Osteocyte (in vitro differentiated cells): ENCODE results near the gene PKIB. TPM values are rescaled to one million over a fixed set of nuclear protein-coding genes. Genes with fewer than 3 reads are reported as not detected.
"Not testable (repeated sequence)": the region's sequence is repeated elsewhere in the genome, so short reads cannot be mapped to it uniquely, and the experiment has no call there.

ENCODE experiments used
- DNase-seq: peaks from one replicate; pipeline ENCODE4 v3.0.0; 2021; ENCODE audit warnings: mixed read lengths; ENCODE audit not compliant: unreplicated experiment; ENCODE audit errors: extremely low spot score
- H3K27ac Mint-ChIP-seq: one replicate; pipeline ENCODE4 v1.8.0; 2021; ENCODE audit warnings: mild to moderate bottlenecking, mixed read lengths; ENCODE audit not compliant: unreplicated experiment
- H3K27me3 Mint-ChIP-seq: one replicate; pipeline ENCODE4 v1.8.0; 2021; ENCODE audit warnings: mixed read lengths; ENCODE audit not compliant: unreplicated experiment
- H3K36me3 Mint-ChIP-seq: one replicate; pipeline ENCODE4 v1.8.0; 2021; ENCODE audit warnings: mixed read lengths; ENCODE audit not compliant: unreplicated experiment
- H3K4me1 Mint-ChIP-seq: one replicate; pipeline ENCODE4 v1.8.0; 2021; ENCODE audit warnings: mixed read lengths; ENCODE audit not compliant: unreplicated experiment
- H3K4me3 Mint-ChIP-seq: one replicate; pipeline ENCODE4 v1.8.0; 2021; ENCODE audit warnings: mild to moderate bottlenecking, moderate library complexity, mixed read lengths; ENCODE audit not compliant: unreplicated experiment
- H3K9me3 Mint-ChIP-seq: one replicate; pipeline ENCODE4 v1.8.0; 2021; ENCODE audit warnings: mixed read lengths; ENCODE audit not compliant: unreplicated experiment
- CTCF ChIP-seq: fragments of 200-600 bp; sonication (generic); IDR thresholded peaks from 2 replicates; pipeline ENCODE4 v1.5.0; 2021; ENCODE audit warnings: antibody characterized with exemption, mild to moderate bottlenecking, moderate library complexity
- total RNA-seq: library from RNA; stranded (reverse); gene quantifications from 2 replicates; pipeline ENCODE4 v1.2.1, GENCODE V29; 2021

Gene PKIB
- total RNA-seq, 1 donor from 2014 or later: 35.0 TPM

- peaks cover 4% of the 10 kb centered on the region for H3K9me3 Mint-ChIP-seq
- peaks cover 16% of the 10 kb centered on the region for H3K36me3 Mint-ChIP-seq
- no peaks in the 10 kb centered on the region for H3K27me3 Mint-ChIP-seq
- no peak for DNase-seq
- TF ChIP-seq CTCF: no peak
- H3K4me3 Mint-ChIP-seq: no peak overlapping the region
- H3K4me1 Mint-ChIP-seq: peaks cover 7% of the 10 kb centered on the region
- no peak overlapping the region for H3K27ac Mint-ChIP-seq
Observed at GRCh38 chr6:122641819-122642218, 31.6 kb downstream of the PKIB start.

- H3K36me3 Mint-ChIP-seq: peaks cover 14% of the 10 kb centered on the region
- not testable (repeated sequence) for H3K4me3 Mint-ChIP-seq, DNase-seq, H3K27me3 Mint-ChIP-seq, H3K4me1 Mint-ChIP-seq, H3K9me3 Mint-ChIP-seq, H3K27ac Mint-ChIP-seq
Observed at GRCh38 chr6:122642604-122643003, 32.4 kb downstream of the PKIB start.

GRCh38 chr6:122645256-122645655 is 35.1 kb downstream of the PKIB start:
- no peak overlapping the region for H3K27ac Mint-ChIP-seq
- no peak for TF ChIP-seq CTCF
- peaks cover 2% of the 10 kb centered on the region for H3K36me3 Mint-ChIP-seq
- H3K9me3 Mint-ChIP-seq: peaks cover 3% of the 10 kb centered on the region
- DNase-seq: no peak
- H3K4me1 Mint-ChIP-seq: peaks cover 11% of the 10 kb centered on the region
- no peak overlapping the region for H3K4me3 Mint-ChIP-seq
- H3K27me3 Mint-ChIP-seq: no peaks in the 10 kb centered on the region

- Mint-ChIP-seq H3K9me3 (peaks cover 3% of the 10 kb centered on the region), H3K36me3 (no peaks in the 10 kb centered on the region), H3K27ac (no peak overlapping the region), H3K27me3 (no peaks in the 10 kb centered on the region), H3K4me3 (no peak overlapping the region), H3K4me1 (peaks cover 22% of the 10 kb centered on the region)
- DNase-seq: no peak
- no peak for TF ChIP-seq CTCF
Observed at GRCh38 chr6:122647765-122648164, 37.6 kb downstream of the PKIB start.

GRCh38 chr6:122648726-122649125 is 38.5 kb downstream of the PKIB start:
- peaks cover 3% of the 10 kb centered on the region for H3K9me3 Mint-ChIP-seq
- DNase-seq: no peak
- H3K4me3 Mint-ChIP-seq: no peak overlapping the region
- no peaks in the 10 kb centered on the region for H3K27me3 Mint-ChIP-seq
- no peak for TF ChIP-seq CTCF
- H3K36me3 Mint-ChIP-seq: no peaks in the 10 kb centered on the region
- H3K27ac Mint-ChIP-seq: no peak overlapping the region
- peaks cover 29% of the 10 kb centered on the region for H3K4me1 Mint-ChIP-seq

GRCh38 chr6:122649701-122650100 is 39.5 kb downstream of the PKIB start:
- Mint-ChIP-seq H3K4me3 (no peak overlapping the region), H3K36me3 (no peaks in the 10 kb centered on the region), H3K27me3 (no peaks in the 10 kb centered on the region), H3K4me1 (peaks cover 39% of the 10 kb centered on the region), H3K27ac (no peak overlapping the region), H3K9me3 (peaks cover 3% of the 10 kb centered on the region)
- no peak for DNase-seq
- TF ChIP-seq CTCF: no peak
